Measurements from ENCODE around the gene L3MBTL4.

DNA sequence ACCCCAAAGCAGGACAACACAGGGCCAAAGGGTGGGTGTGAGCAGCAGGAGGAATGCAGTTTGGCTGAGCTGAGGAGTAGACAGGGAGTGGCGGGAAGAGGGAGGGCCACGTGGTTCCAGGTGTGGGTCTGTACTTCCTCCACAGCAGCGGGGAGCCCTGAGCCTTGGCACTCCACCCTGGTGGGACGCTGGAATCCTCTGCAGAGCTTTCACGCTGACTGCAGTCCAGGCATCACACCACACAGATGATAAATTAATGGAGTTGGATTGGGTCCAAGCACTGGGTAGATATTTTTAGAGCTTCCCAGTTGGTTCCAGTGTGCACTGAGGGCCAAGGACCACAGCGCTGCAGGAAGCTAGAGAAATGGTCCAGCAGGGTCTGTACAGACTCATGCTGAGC is 452.3 kb downstream of the L3MBTL4 start:
- TF ChIP-seq, protein P1, sequence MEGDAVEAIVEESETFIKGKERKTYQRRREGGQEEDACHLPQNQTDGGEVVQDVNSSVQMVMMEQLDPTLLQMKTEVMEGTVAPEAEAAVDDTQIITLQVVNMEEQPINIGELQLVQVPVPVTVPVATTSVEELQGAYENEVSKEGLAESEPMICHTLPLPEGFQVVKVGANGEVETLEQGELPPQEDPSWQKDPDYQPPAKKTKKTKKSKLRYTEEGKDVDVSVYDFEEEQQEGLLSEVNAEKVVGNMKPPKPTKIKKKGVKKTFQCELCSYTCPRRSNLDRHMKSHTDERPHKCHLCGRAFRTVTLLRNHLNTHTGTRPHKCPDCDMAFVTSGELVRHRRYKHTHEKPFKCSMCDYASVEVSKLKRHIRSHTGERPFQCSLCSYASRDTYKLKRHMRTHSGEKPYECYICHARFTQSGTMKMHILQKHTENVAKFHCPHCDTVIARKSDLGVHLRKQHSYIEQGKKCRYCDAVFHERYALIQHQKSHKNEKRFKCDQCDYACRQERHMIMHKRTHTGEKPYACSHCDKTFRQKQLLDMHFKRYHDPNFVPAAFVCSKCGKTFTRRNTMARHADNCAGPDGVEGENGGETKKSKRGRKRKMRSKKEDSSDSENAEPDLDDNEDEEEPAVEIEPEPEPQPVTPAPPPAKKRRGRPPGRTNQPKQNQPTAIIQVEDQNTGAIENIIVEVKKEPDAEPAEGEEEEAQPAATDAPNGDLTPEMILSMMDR (IDR thresholded peaks at IDR 0.05 in 8 of 11, conservative IDR thresholded peaks at IDR 0.05 in 3 of 11) = no peak
- no peak for TF ChIP-seq POLR2A (IDR thresholded peaks at IDR 0.05)

All from spleen (tissue), 7 donors.